ENCODE results near the gene PDE4D.

The PDE4D gene

DNA sequence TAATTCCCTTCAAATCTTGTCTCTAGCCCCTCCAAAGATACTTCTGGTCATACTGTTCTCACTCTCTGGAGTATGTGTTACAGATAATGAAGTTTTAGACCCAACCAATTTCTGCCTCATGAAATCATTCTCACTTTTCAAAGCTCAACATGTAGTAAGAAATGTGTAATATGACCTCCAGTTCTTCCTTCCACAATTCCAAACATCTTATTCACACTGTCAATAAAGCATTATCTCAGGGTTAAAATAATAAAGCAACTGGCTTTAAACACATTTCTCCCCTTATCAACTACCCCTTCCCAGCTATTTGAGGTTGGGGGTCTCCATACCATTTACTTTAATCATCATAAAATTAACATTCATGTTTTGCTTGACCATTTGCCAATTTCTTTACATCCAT, 656.5 kb downstream of the PDE4D start:
- DNase-seq: no peak

DNA sequence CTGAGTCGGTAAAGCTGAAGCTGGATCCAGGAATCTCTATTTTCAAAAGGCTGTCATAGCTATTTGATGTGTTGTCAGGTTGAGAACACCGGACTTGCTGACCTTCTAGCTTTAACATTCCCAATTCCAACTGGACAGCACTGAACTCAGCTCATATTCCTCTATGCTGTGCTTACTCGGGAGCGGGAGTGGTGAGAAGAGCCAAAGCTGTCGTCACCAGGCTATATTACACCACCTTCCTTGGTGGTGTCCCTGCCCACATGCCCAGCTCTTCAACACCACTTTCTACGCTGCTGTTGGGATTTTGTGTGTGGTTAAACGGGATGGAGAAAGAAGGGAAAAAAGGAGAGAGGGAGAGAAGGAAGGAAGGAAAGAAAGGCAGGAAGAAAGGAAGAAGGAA, 657.1 kb downstream of the PDE4D start:
- no peak for DNase-seq

DNA sequence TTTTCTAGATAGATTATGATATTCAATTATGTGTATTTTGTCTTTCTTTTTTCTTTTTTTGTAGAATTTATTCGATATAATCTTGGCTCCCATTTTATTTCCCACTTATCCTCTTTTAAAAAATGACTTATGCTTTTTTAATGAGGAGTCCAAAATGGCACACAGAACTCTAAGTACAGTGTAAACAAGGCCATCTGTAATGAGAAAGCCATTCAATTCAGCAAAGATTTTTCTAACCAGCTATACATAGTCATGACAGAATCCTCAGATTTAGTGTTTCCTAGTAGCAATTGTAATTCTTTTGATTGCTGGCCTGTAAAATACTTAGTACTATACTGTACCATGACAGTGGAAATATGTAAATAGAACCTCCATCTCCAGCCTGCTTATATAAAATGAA, 659.3 kb downstream of the PDE4D start:
- DNase-seq: no peak

DNA sequence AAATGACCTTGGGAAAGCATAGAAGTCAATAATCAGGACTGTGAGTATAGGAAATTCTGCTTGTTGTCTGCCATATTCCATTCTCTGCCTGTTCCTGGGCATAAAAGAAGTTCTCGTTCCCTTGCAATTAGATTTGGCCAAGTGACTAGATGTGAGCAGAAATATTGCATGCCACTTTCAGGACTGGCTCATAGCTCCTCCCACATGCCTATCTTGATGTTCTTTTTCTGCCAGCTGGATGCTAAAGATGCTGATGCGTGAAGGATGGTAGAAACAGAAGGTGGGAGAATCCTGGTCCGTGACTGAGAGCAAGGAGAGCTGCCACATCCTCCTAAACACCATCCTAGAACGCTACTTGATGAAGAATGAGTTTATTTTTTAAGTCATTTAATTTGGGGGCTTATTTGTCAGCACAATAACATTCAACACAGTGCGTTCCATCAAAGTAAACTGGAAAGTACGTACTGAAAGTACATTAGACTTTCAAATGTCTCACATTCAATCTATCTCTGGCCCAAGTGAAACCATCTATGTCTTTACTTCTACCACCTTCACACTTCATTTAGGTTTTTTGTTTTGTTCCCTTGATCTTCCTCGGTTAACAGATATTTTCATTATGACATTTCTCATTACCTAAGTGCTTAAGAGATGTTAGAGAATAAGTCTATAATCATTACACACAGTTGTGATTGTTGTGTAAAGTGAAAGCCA, 662.1 kb downstream of the PDE4D start:
- DNase-seq: no peak

DNA sequence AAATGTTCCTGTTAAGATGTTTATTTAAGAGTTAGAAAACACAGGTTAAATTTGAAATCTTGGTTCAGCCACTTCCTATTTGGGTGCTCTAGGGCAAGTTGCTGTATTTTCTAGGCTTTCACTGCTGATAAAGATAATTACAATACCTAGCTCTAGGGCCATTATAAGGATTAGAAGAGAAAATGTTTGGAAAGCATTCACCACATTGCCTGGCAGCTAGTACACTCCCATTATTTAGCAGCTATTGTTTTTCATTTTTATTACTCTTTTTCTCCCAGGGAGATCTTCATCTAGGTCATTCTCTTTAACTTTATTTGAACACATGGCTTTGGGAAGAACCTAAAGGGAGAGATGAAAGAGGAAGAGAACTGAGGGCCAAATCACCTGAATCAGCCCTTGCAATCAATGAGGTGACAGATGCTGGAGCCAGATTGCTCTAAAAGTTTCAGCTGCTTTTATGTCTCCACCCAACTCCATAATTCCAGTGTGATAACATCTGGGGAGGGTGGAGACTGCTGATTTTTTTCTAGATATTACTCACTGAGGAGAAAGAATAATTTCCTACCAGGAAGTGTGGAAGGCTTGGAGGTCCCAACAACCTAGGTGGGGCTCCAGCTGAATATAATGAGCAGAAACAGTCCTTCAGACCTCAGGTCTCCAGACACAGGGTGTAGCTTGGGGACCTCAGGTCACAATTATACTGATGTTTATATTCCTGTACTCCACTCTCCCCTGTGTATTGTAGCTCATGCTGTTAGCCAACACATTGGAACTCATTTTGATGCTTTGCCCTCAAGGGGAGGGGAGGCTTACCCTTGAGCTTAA, 670.6 kb downstream of the PDE4D start:
- no peak for DNase-seq

DNA sequence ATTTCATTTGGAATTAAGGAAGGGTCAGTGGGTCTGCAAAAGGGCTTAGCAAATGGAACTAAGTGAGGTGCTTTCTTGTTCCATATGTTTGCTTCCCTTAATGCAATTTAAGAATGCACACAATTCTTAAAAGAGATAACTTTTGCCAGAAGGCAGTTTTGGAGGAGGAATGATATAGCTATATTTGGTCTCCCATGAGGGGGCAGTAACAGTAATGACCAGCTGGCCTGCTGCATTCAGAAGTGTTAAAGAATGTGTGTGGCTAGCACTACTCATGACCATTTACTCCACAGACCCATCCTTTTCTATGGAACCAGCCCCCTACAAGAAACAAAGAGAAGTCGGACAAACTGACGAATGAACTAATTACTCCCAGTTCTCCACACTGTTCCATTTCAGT, 671.8 kb downstream of the PDE4D start:
- no peak for DNase-seq

DNA sequence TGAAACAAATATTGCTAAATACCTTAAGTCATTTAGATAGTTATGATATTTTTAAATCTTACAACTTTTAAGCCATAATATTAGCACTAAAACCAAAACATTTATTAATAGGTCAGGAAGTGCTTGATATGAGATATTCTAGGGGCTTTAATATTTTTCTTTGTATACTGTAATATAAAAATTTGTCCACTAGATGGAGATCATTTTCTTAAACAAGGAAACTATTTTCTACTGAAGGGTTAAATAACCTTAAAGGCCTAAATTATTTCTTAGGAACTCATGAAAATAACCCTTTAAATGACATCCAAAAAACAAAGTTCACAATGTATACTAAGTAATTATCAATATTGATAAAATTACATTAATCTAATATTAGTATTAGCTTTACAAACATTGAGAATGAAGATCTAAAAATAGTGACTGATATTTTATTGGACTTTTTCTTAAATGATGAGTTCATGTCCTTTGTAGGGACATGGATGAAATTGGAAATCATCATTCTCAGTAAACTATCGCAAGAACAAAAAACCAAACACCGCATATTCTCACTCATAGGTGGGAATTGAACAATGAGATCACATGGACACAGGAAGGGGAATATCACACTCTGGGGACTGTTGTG, 675.0 kb downstream of the PDE4D start:
- DNase-seq: no peak

DNA sequence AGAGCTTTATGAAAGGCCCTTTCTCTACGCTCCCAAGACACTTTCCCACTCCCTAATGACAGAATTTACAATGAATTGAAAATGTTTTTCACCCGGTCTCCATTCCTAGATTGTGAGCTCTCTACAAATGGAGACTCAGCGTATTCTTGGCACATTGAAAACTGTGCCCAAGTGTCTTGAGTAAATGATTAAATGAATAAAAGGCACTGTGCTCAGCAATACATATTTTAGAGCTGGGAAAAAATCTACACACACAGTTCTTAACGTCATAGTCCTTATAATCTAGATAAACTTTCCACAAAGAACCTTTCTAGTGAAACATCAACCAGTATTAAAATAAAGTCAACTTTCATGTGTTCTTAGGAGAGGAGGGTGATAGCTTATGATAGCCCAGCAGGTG, 676.7 kb downstream of the PDE4D start:
- no peak for DNase-seq

DNA sequence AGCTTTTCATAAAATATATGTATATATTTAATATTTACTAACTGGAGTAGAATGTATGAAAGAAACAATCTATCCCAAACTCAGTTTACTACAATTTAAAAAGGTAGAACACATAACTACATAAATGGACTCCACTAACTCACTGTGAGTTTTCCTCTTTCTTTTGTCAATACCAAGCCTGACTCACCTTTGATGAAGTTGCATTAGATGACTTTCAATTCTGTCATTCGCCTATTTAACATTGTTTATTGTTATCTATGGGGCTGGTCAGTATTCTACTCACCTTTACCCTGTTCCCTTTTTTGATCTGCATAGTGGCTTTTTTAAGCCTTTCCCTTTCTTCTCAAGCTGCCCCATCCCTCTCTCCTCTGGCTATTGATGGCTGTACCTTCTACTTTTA, 680.9 kb downstream of the PDE4D start:
- no peak for DNase-seq

DNA sequence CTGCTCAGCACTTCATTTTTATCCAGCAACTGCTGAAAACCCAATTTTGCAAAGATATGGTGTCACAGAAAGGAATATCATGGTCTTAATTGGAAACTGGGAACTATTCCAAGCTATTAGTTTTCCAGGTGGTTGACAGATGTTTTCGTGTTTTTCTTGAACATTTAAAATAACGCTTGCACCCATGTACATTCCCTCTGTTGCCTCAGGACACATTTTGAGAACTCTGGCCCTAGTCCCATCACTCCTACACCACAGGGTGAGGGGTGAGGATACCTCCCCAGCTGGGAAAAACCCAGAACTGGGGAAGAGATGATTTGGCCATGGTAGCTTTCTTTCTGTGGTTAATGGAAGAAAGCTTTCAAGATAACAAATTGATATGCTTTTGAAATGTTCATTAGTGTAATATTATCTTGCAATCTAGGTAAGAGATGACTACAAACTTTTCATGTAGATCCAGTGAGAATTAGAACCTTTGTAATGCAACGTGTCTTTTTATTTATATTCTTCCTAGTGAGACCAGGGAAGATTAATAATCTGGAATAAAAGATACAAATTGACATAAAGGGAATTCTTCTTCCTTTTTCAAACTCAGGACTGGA, 683.7 kb downstream of the PDE4D start:
- DNase-seq: no peak

DNA sequence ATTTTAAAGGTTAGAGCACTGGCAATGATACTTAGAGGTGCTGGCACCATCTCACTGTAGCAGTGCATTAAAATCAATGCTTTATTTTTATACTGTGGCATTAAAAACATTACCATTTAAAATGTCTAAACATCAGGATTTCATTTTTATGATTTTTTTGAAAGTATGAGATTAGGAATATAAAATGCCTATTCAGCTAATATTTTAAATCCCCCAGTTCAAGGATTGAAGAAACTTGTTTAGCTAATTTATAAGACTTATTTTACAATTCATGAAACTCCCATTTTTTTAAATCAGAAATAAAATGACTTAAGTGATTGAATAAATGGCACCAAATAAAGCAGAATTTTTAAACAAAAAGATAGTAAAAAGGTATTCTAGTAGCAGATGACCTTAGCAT, 685.1 kb downstream of the PDE4D start:
- no peak for DNase-seq

DNA sequence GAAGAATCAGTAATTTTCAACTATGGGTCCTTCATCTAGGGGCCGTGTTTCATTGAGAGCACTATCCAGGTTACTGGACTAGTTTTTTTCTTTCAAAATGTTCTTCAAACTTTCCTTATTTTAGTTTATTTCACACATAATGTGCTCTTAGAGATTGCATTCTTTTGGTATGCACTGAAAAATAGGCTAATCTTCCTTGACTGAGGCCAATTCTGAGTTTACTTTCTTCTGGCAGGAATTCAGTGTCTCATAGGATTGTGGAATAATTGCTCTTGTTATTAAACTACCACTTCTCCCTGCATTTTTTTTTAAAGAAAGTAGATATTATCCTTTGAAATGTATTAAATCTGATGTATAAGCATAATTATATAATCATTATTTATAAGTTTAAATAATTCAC, 686.1 kb downstream of the PDE4D start:
- no peak for DNase-seq

DNA sequence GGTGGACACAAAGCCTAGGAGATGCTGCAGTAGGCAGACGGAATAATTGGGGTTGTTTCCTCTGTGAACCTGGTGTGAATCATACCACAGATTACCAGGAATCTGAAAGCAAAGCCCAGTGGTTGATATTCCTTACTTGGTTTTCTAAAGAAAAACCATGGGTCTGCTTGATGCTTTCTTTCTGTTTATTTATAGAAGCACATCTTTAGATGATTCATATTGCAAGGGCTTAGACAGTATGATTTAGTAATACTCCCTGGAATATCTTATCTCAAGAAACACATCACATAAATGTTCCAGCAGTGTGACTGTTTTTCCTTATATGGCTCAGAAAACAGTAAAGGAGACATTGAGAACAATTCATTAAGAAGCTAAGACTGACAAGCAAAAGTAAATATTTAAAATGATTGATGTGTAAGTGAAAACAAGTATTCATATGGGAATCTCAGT, 687.4 kb downstream of the PDE4D start:
- DNase-seq: no peak

DNA sequence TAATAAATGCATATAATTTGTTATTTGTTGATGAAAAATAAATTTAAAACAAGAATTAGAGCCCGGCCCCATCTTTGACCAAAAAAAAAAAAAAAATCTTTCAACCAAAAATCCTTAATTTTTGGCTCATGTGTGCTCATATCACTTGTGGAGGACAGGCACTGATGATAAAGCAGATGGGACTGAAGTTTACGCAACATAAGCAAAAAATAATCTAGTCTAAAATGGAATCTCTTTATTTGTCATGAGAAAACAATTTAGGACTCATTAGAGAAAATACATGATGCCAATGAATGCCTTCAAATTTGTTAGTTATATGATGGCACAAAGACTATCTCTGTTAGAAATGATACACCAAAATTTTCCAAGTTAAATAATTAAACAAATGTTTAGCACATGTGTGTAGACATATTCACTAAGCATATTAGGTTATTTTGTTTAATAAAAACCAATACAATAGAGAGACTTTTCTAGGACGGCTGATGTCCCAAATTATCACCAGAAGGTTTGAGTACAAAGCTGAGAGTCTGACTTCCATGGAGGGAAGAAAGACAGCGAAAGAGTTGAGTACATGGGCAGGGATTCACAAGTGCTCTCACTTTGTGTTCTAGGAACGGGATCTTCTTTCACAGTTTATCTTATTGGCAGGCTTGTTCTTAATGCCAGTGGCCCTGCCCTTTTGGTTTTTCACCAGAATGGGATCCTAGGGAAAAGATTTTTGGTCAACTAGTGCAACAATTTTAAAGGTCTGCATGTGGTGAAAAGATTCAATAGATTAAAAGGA, 689.2 kb downstream of the PDE4D start:
- no peak for DNase-seq

DNA sequence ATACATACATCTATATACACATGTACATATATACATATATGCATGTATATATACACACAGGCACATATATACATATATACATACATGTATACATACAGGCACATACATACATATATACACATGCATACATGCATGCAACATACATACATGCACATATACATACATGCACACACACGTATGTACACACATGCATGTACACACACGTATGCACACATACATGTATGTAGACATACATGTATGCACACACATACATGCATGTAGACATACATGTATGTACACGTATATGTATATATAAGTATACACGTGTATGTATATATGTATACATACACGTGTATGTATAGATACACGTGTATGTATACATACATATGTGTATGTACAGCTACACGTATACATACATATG, 693.7 kb downstream of the PDE4D start:
- DNase-seq: no peak

DNA sequence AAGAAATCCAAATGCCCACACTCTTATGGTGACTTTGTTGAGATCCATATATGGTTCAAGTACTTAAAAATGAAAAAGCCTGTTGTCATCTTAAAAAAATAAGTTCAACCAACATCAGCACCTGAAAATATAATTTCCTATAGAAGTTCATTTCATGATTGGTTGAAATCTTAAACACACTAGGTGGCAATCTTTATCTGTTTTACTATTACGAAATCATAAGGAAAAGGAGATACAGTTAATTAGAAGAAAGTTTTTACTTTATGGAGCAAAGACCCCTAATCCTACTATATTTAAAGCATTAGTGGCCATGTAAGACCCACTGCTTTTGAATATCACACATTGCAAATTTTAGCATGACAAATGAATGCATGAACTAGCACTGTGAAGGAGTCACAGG, 694.7 kb downstream of the PDE4D start:
- DNase-seq: no peak

DNA sequence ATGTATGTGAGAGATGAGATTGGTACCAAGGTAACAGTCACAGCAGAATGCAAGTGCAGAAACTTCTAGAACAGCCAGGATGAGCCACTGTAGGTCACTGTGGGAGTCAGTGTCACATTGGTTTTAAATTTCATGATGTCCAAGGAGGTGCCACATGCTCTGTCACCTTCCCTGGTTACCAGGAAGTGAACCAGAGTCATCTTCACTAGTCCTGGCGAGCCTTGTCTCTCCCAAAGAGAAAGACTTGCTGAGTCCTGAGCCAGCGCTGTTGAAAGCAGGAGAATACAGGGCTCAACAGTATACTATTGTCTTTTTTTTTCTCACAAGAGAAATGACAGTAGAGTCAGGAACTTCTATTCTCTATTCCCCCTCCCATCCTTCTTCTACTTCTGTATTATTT, 695.2 kb downstream of the PDE4D start:
- DNase-seq: no peak

DNA sequence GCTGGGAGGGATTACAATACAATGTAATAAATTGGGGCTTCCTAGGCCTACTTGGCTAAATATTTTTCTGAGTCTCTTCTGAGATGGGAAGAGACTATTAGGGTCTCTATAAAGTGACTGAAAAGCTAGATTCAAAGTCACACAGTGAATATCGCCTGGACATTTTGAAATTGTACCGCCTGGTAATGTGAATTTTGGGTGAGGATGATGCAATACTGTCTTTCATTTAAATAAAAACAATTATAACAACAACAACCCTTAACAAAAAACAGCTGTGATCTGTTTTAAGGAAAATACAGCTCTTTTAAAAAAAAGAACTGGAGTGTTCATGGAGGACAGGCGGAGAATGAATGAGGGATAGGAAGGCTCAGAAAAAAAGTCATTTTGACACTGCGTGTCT, 695.6 kb downstream of the PDE4D start:
- no peak for DNase-seq

DNA sequence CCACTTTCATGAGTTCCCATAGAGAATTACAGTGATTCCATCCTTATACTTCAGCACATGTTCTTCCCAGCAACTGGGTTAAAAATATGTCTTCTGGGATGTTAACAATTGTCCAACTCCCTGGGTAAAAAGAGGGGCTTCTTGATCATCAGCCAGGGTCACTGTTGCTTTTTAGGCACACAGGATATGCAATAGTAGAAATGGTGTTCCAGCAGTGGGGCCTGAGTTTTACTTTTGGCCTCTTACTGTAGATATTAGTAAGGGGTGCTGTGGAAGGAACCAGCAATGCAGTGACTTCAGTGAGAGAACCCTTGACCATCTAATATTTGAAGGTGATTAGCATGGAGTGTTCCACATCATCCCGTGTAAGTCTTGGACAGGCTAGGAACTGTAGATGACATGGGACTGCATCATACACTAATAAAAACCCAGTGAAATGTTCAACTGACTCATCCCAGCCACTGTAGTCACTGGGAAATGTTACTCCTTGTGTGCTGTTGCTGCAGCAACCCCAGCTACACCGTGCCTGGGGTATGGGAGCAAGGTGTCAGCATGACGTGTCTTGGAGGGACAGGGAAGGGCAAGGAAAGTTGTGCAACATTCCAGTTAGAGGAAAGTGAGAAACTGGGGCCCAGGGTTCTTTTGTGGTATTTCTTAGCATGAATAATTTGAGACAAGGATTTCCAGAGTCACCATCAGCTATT, 699.8 kb downstream of the PDE4D start:
- no peak for DNase-seq

DNA sequence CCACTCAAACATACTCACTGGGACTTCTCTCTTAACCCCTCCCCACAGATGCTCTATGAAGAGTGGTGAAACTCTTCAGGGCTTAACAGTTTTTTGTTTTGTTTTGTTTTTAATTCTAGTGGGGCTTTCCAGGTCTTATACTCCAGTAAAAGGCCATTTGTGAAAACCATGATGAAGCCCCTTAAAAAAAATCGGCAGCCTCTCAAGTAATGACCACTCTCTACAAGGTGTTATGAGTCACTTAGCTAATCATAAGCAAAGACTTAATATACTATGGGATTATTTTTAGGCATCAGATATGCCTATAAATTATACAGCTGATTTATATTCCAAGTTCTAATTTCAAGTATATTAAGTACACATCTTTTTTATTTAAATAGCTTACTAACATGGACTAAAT, 702.8 kb downstream of the PDE4D start:
- DNase-seq: no peak

DNA sequence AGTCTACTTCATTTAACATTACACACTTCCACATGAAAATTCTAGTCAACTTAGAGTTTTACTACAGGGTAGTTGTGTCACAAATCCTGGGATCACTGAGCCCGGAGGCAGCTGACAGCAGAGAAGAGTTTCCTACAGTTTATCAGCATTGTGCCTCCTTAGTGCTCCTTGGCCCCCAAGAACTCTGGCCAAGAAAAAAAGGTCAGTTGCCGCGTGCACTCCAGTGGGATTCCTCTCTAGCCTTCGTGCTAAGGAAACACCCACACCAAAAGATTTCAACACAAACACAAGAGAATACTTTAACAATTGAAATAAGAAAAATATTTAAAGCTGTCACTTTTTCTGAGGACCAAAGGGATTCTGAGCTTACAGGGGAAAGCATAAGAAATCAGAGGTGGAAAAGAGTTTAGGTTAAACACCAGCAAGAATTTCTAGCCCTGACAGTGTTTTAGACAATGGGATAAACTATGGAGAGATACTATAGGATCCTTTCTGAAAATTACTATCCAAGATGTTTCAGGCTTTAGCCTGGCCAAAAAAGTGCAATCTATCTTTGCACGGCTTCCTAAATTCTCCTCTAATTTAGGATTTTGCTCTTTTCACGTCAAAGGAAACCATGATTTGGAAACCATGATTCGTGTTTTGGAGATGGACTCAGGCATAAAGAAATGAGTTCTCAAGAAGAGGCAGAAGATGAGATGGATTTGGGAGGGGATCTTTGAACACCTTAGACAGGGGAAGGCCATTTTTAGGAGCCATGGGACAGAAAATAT, 703.9 kb downstream of the PDE4D start:
- no peak for DNase-seq
